Keratinocyte (primary cell): Measurements from ENCODE around the gene PBOV1. TPM values are rescaled to one million over a fixed set of nuclear protein-coding genes. Genes with fewer than 3 reads are reported as not detected.

Experiments
- DNase-seq: peaks from one replicate; pipeline ENCODE4 v3.0.0-alpha.2; 2011; ENCODE audit warnings: low read depth, missing footprints, low spot score
- FAIRE-seq: peaks from 2 replicates; lab custom pipeline; 2011; peaks lifted over from hg19 to GRCh38; lab: Jason Lieb, UNC
- H2AFZ ChIP-seq: 2 replicates; pipeline ENCODE4 v1.6.0; 2012; ENCODE audit warnings: low read length, control low read depth, inconsistent platforms; ENCODE audit not compliant: control insufficient read depth
- H3K27ac ChIP-seq: 2 replicates; pipeline ENCODE4 v1.5.1; 2011; ENCODE audit warnings: low read length; ENCODE audit not compliant: control insufficient read depth, insufficient read depth
- H3K27me3 ChIP-seq: 3 replicates; pipeline ENCODE4 v1.6.0; 2011; ENCODE audit warnings: low read length; ENCODE audit not compliant: control insufficient read depth, insufficient read depth; ENCODE audit errors: extremely low read depth
- H3K36me3 ChIP-seq, 2 experiments: 2 replicates in 1 of 2; 3 replicates in 1 of 2; pipeline ENCODE4 v1.5.1; 2011; ENCODE audit warnings: low read length in 2 of 2, mild to moderate bottlenecking in 1 of 2; ENCODE audit not compliant: control insufficient read depth in 2 of 2, insufficient read depth in 2 of 2; ENCODE audit errors: extremely low read depth in 1 of 2
- H3K4me1 ChIP-seq: 3 replicates; pipeline ENCODE4 v1.5.1; 2011; ENCODE audit warnings: low read length; ENCODE audit not compliant: control insufficient read depth, insufficient read depth; ENCODE audit errors: extremely low read depth
- H3K4me2 ChIP-seq: 3 replicates; pipeline ENCODE4 v1.6.0; 2011; ENCODE audit warnings: low read depth, low read length; ENCODE audit not compliant: control insufficient read depth, insufficient read depth; ENCODE audit errors: extremely low read depth
- H3K4me3 ChIP-seq, 3 experiments: fragments of 200-600 bp in 1 of 3; sonication (generic) in 1 of 3; 2 replicates in 2 of 3; 3 replicates in 1 of 3; pipeline ENCODE4 v1.5.1; 2011 to 2016; ENCODE audit warnings: low read length in 3 of 3, mild to moderate bottlenecking in 3 of 3, control low read depth in 2 of 3, inconsistent platforms in 1 of 3, low read depth in 1 of 3, mixed read lengths in 1 of 3, mixed run types in 1 of 3, moderate library complexity in 1 of 3; ENCODE audit not compliant: control insufficient read depth in 2 of 3, insufficient read depth in 2 of 3; ENCODE audit errors: extremely low read depth in 1 of 3
- H3K79me2 ChIP-seq: 2 replicates; pipeline ENCODE4 v1.6.0; 2012; ENCODE audit warnings: low read length; ENCODE audit not compliant: control insufficient read depth, insufficient read depth
- H3K9ac ChIP-seq: 3 replicates; pipeline ENCODE4 v1.6.0; 2011; ENCODE audit warnings: low read length; ENCODE audit not compliant: control insufficient read depth, insufficient read depth; ENCODE audit errors: extremely low read depth
- H3K9me1 ChIP-seq: 3 replicates; pipeline ENCODE4 v1.6.0; 2011; ENCODE audit warnings: low read length; ENCODE audit not compliant: control insufficient read depth, insufficient read depth; ENCODE audit errors: extremely low read depth
- H3K9me3 ChIP-seq: 2 replicates; pipeline ENCODE4 v1.5.1; 2012; ENCODE audit warnings: low read depth, low read length; ENCODE audit not compliant: control insufficient read depth
- H4K20me1 ChIP-seq: 3 replicates; pipeline ENCODE4 v1.6.0; 2011; ENCODE audit warnings: low read length; ENCODE audit not compliant: control insufficient read depth, insufficient read depth; ENCODE audit errors: extremely low read depth
- EZH2 ChIP-seq: IDR thresholded peaks from one replicate; pipeline ENCODE4 v1.6.1; 2012; ENCODE audit warnings: inconsistent platforms, mild to moderate bottlenecking, low read length, moderate library complexity
- dilution Hi-C: fragments of 300-500 bp; cut with MboI; formaldehyde crosslinking; loops from one replicate; pipeline ENCODE4 v1.7.0; 2020; ENCODE audit warnings: low sequenced_read_pairs; ENCODE audit not compliant: extremely low pct_ligation_motif_present
- polyA plus RNA-seq, 5 experiments: library from polyadenylated mRNA; depleted of rRNA in 3 of 5; stranded (reverse) in 3 of 5; stranded (forward) in 1 of 5; unstranded in 1 of 5; fragments of >200 nt; gene quantifications; 1 replicate in 1 of 5; 2 replicates in 3 of 5; 3 replicates in 1 of 5; pipeline versions ENCODE4 v1.2.1 to v1.2.3, GENCODE V29; 2011 to 2012; ENCODE audit warnings: missing spikeins in 2 of 5, low read depth in 1 of 5, low replicate concordance in 1 of 5
- TF ChIP-seq, protein P1 (sequence below), 3 experiments: IDR thresholded peaks in 1 of 3; conservative IDR thresholded peaks in 1 of 3; optimal IDR thresholded peaks in 1 of 3; 2 replicates in 2 of 3; 3 replicates in 1 of 3; pipeline versions ENCODE3 to v1.5.1; 2011; ENCODE audit warnings: low read length in 3 of 3, mild to moderate bottlenecking in 3 of 3, moderate library complexity in 2 of 3, control low read depth in 1 of 3, inconsistent platforms in 1 of 3; ENCODE audit not compliant: insufficient read depth in 2 of 3; ENCODE audit errors: extremely low read depth in 1 of 3

Gene PBOV1
- polyA plus RNA-seq, 1 donor (not counting 4 experiments of a cell fraction or from before 2014, with no cell fraction given): not detected

GRCh38 chr6:138198430-138199091, 19.7 kb downstream of the PBOV1 start:
- Histone ChIP-seq H3K9me3 (no peaks in the 10 kb centered on the region), H3K9me1 (no peaks in the 10 kb centered on the region), H3K79me2 (no peaks in the 10 kb centered on the region), H2AFZ (no peak overlapping the region), H3K4me3 (no peak overlapping the region), H3K27me3 (no peaks in the 10 kb centered on the region), H3K36me3 (no peaks in the 10 kb centered on the region), H3K4me2 (no peak overlapping the region), H3K27ac (no peak overlapping the region), H3K4me1 (no peaks in the 10 kb centered on the region), H4K20me1 (no peaks in the 10 kb centered on the region), H3K9ac (no peak overlapping the region)
- DNase-seq (no peak), FAIRE-seq (no peak)
- TF ChIP-seq EZH2: no peak
- TF ChIP-seq, protein P1, sequence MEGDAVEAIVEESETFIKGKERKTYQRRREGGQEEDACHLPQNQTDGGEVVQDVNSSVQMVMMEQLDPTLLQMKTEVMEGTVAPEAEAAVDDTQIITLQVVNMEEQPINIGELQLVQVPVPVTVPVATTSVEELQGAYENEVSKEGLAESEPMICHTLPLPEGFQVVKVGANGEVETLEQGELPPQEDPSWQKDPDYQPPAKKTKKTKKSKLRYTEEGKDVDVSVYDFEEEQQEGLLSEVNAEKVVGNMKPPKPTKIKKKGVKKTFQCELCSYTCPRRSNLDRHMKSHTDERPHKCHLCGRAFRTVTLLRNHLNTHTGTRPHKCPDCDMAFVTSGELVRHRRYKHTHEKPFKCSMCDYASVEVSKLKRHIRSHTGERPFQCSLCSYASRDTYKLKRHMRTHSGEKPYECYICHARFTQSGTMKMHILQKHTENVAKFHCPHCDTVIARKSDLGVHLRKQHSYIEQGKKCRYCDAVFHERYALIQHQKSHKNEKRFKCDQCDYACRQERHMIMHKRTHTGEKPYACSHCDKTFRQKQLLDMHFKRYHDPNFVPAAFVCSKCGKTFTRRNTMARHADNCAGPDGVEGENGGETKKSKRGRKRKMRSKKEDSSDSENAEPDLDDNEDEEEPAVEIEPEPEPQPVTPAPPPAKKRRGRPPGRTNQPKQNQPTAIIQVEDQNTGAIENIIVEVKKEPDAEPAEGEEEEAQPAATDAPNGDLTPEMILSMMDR (optimal IDR thresholded peaks at IDR 0.05 in 1 of 3, IDR thresholded peaks at IDR 0.05 in 1 of 3, conservative IDR thresholded peaks at IDR 0.05 in 1 of 3; ENCODE audit: extremely low read depth in 1 of 3, insufficient read depth in 2 of 3, low read length in 3 of 3): no peak
- dilution Hi-C loops: no loop called here

DNA sequence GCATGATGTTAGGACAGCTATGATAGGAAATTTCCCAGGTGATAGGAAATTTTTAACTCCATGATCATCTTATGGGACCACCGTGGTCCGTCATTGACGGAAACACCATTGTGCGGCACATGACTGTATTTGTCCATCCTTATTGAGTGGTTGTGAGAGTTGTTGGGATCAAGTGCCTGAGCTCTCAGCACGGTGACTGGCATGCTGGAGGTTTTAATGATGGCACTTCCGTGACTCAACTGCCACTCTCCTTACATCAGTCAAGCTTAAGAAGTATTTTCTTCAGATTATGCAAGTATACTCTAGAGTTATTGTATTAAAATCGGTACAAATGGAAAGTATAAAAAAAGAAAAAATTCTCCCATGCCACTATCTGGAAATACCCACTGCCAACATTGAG, 20.7 kb downstream of the PBOV1 start:
- Histone ChIP-seq H3K79me2 (no peaks in the 10 kb centered on the region), H3K4me3 (no peak overlapping the region), H4K20me1 (no peaks in the 10 kb centered on the region), H3K4me1 (no peaks in the 10 kb centered on the region), H3K4me2 (no peak overlapping the region), H3K9me1 (no peaks in the 10 kb centered on the region), H3K9me3 (no peaks in the 10 kb centered on the region), H2AFZ (no peak overlapping the region), H3K27me3 (no peaks in the 10 kb centered on the region), H3K27ac (no peak overlapping the region), H3K36me3 (no peaks in the 10 kb centered on the region), H3K9ac (no peak overlapping the region)
- TF ChIP-seq EZH2: no peak
- TF ChIP-seq, protein P1 (optimal IDR thresholded peaks at IDR 0.05 in 1 of 3, IDR thresholded peaks at IDR 0.05 in 1 of 3, conservative IDR thresholded peaks at IDR 0.05 in 1 of 3; ENCODE audit: extremely low read depth in 1 of 3, insufficient read depth in 2 of 3, low read length in 3 of 3): no peak
- DNase-seq (no peak), FAIRE-seq (no peak)
- dilution Hi-C loops: no loop called here
